Trophoblast cell (in vitro differentiated cells and primary cell): ENCODE data around the gene KCNQ1.

Experiments
- DNase-seq, 2 donors: peaks; one replicate each; pipeline ENCODE4 v3.0.0-alpha.2; 2016
- H2AFZ ChIP-seq: 2 replicates; pipeline ENCODE4 v1.6.1; 2013; ENCODE audit warnings: low read length, moderate library complexity, mild to moderate bottlenecking; ENCODE audit not compliant: insufficient read depth, poor library complexity
- H2AK5ac ChIP-seq: 2 replicates; pipeline ENCODE4 v1.6.1; 2013; ENCODE audit warnings: mild to moderate bottlenecking, low read length
- H2BK120ac ChIP-seq: 2 replicates; pipeline ENCODE4 v1.6.1; 2013; ENCODE audit warnings: low read length, mild to moderate bottlenecking, moderate library complexity; ENCODE audit not compliant: insufficient read depth, poor library complexity
- H2BK12ac ChIP-seq: 2 replicates; pipeline ENCODE4 v1.6.1; 2013; ENCODE audit warnings: mild to moderate bottlenecking, low read length, moderate library complexity
- H2BK5ac ChIP-seq: 2 replicates; pipeline ENCODE4 v1.6.1; 2013; ENCODE audit warnings: low read length, low read depth, moderate library complexity, mild to moderate bottlenecking; ENCODE audit not compliant: poor library complexity
- H3K14ac ChIP-seq: 2 replicates; pipeline ENCODE4 v1.6.1; 2013; ENCODE audit warnings: mild to moderate bottlenecking, low read length
- H3K18ac ChIP-seq: 2 replicates; pipeline ENCODE4 v1.6.1; 2013; ENCODE audit warnings: mild to moderate bottlenecking, low read length
- H3K23ac ChIP-seq: 2 replicates; pipeline ENCODE4 v1.6.1; 2013; ENCODE audit warnings: low read length
- H3K27ac ChIP-seq: 2 replicates; pipeline ENCODE4 v1.5.1; 2013; ENCODE audit warnings: low read depth, mild to moderate bottlenecking, inconsistent platforms, low read length, moderate library complexity
- H3K27me3 ChIP-seq: 2 replicates; pipeline ENCODE4 v1.6.1; 2013; ENCODE audit warnings: inconsistent platforms, mild to moderate bottlenecking, low read length, moderate library complexity; ENCODE audit not compliant: insufficient read depth
- H3K36me3 ChIP-seq, 2 experiments: 1 replicate in 1 of 2; 2 replicates in 1 of 2; pipeline ENCODE4 v1.6.1; 2013; ENCODE audit warnings: low read length in 2 of 2, mild to moderate bottlenecking in 2 of 2, moderate library complexity in 1 of 2; ENCODE audit not compliant: insufficient read depth in 2 of 2, control insufficient read depth in 1 of 2
- H3K4ac ChIP-seq: 2 replicates; pipeline ENCODE4 v1.6.1; 2013; ENCODE audit warnings: low read depth, mild to moderate bottlenecking, low read length, moderate library complexity
- H3K4me1 ChIP-seq, 2 experiments: 1 replicate in 1 of 2; 2 replicates in 1 of 2; pipeline ENCODE4 v1.6.1; 2013; ENCODE audit warnings: low read length in 2 of 2, mild to moderate bottlenecking in 2 of 2, moderate library complexity in 1 of 2; ENCODE audit not compliant: insufficient read depth in 2 of 2, control insufficient read depth in 1 of 2
- H3K4me2 ChIP-seq: 2 replicates; pipeline ENCODE4 v1.6.1; 2013; ENCODE audit warnings: inconsistent platforms, mild to moderate bottlenecking, low read length, moderate library complexity
- H3K4me3 ChIP-seq: 2 replicates; pipeline ENCODE4 v1.5.1; 2013; ENCODE audit warnings: mild to moderate bottlenecking, low read depth, low read length, inconsistent platforms
- H3K79me1 ChIP-seq: one replicate; pipeline ENCODE4 v1.6.1; 2013; ENCODE audit warnings: low read length
- H3K79me2 ChIP-seq: 2 replicates; pipeline ENCODE4 v1.6.1; 2013; ENCODE audit warnings: low read length, mild to moderate bottlenecking; ENCODE audit not compliant: control insufficient read depth, insufficient read depth, poor library complexity
- H3K9ac ChIP-seq: 2 replicates; pipeline ENCODE4 v1.6.1; 2013; ENCODE audit warnings: mild to moderate bottlenecking, low read length
- H3K9me3 ChIP-seq: 2 replicates; pipeline ENCODE4 v1.6.1; 2013; ENCODE audit warnings: low read depth, mild to moderate bottlenecking, control low read depth, inconsistent platforms, low read length; ENCODE audit not compliant: insufficient read depth
- H4K12ac ChIP-seq: 2 replicates; pipeline ENCODE4 v1.6.1; 2013; ENCODE audit warnings: low read depth, mild to moderate bottlenecking, low read length, moderate library complexity
- H4K8ac ChIP-seq: 2 replicates; pipeline ENCODE4 v1.6.1; 2013; ENCODE audit warnings: low read depth, mild to moderate bottlenecking, low read length, moderate library complexity
- H4K91ac ChIP-seq: one replicate; pipeline ENCODE4 v1.6.1; 2013; ENCODE audit warnings: low read depth, mild to moderate bottlenecking, low read length, moderate library complexity
- WGBS: extraction: QIAGEN DNeasy Blood & Tissue Kit; methylation state at CpG from one replicate; pipeline ENCODE4 v1.1.7; 2013; ENCODE audit warnings: missing lambda C conversion rate; ENCODE audit not compliant: insufficient read length, insufficient coverage; ENCODE audit errors: extremely low coverage; 5-methylcytosine and 5-hydroxymethylcytosine counted together

The KCNQ1 gene

DNA sequence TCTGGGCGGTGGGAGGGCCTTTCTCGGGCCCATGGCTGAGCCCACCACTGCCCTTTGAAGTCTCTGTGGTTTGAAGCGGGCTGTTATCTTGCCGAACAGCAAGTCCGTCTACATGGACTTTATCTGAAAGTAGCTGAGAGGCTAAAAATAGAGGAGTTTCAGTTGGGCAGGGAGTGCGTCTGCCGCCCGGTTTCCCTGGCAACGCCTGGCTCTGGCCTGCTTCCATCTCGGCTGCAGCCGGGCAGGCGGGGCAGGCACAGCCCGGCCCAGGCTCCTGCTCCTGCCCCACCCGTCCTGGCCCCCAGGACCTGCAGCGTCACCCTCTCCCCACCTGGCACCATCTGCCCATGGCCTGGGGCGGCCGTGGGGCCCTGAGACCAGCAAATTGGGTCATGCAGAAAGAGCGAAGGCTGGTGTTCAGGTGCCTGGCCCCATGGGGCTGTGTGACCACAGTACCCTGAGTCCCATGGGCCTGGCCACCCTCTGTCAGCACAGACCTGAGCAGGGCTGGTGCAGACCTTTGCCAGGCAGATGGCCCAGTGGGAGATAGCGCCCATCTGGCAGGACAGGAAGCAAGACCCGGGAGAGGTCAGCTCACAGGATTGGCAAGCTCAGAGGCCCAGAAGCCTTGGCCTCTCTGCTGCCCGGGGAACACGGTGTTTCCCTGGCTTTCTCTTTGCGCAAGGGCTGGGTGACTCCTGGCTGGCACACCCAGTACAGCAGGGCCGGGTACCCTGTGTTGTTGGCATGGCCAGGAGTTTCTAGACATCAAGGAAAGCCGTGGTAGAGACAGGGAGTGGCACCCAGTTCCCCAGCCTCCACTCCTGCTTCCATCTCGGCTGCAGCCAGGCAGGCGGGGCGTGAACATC lies 334.1 kb downstream of the KCNQ1 start:
- Histone ChIP-seq H3K36me3 (no peaks in the 10 kb centered on the region), H3K14ac (no peak overlapping the region), H3K27ac (no peak overlapping the region), H3K4me3 (no peak overlapping the region), H3K4me1 (peaks cover 12 to 28% of the 10 kb centered on the region in 2 experiments), H4K12ac (no peak overlapping the region), H2BK120ac (no peak overlapping the region), H2AK5ac (no peak overlapping the region), H3K18ac (no peak overlapping the region), H3K9ac (no peak overlapping the region), H3K23ac (no peak overlapping the region), H4K91ac (no peak overlapping the region), H3K4me2 (no peak overlapping the region), H3K9me3 (no peaks in the 10 kb centered on the region), H3K4ac (no peak overlapping the region), H3K79me1 (no peaks in the 10 kb centered on the region), H2BK12ac (no peak overlapping the region), H2BK5ac (no peak overlapping the region), H4K8ac (no peak overlapping the region), H3K79me2 (no peaks in the 10 kb centered on the region), H2AFZ (no peak overlapping the region), H3K27me3 (no peaks in the 10 kb centered on the region)
- no CpG with 5 or more reads among the region's 28 CpGs for WGBS
- DNase-seq: peak in 1 of 2 donors; percentile 4

DNA sequence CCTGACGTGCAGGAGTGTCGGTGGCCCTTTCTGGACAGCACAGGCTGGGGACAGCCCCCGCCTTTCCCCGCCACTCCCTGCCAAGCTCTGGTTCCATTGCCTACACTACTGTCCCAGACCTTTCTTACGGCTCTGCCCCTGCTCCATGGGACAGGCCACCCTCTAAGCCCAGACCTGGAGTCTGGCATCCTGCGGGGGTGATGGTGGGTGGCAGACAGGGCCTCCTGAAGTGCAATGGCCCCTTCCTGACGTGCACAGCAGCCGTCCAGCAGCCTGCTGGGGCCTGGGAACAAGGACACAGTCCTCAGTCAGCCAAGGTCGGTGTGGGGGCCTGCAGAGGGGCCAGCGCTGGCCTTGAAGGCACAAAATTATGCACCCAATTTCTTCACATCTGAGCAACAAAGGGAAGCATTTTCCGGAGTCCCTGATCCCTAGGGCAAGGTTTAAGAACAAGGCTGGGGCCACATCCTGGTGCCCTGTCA lies 334.7 kb downstream of the KCNQ1 start:
- H4K8ac ChIP-seq: no peak overlapping the region
- no peak overlapping the region for H2BK120ac ChIP-seq
- H3K9me3 ChIP-seq: no peaks in the 10 kb centered on the region
- H3K79me1 ChIP-seq: no peaks in the 10 kb centered on the region
- H2AK5ac ChIP-seq: no peak overlapping the region
- H3K14ac ChIP-seq: no peak overlapping the region
- no peak for DNase-seq
- WGBS: no CpG with 5 or more reads among the region's 11 CpGs
- no peak overlapping the region for H4K12ac ChIP-seq
- no peak overlapping the region for H2AFZ ChIP-seq
- H3K36me3 ChIP-seq: no peaks in the 10 kb centered on the region
- H3K4me1 ChIP-seq: peaks cover 12 to 28% of the 10 kb centered on the region in 2 experiments
- no peak overlapping the region for H2BK5ac ChIP-seq
- no peak overlapping the region for H3K18ac ChIP-seq
- no peak overlapping the region for H3K23ac ChIP-seq
- H4K91ac ChIP-seq: no peak overlapping the region
- H3K4ac ChIP-seq: no peak overlapping the region
- no peak overlapping the region for H3K4me3 ChIP-seq
- H3K79me2 ChIP-seq: no peaks in the 10 kb centered on the region
- H3K27me3 ChIP-seq: no peaks in the 10 kb centered on the region
- H3K9ac ChIP-seq: no peak overlapping the region
- no peak overlapping the region for H2BK12ac ChIP-seq
- H3K4me2 ChIP-seq: no peak overlapping the region
- no peak overlapping the region for H3K27ac ChIP-seq

- no peak overlapping the region for H2AFZ ChIP-seq
- H3K4ac ChIP-seq: no peak overlapping the region
- no peak overlapping the region for H2AK5ac ChIP-seq
- no peak overlapping the region for H3K18ac ChIP-seq
- H3K27ac ChIP-seq: no peak overlapping the region
- no peak overlapping the region for H3K9ac ChIP-seq
- H2BK120ac ChIP-seq: no peak overlapping the region
- H3K27me3 ChIP-seq: no peaks in the 10 kb centered on the region
- H2BK12ac ChIP-seq: peak overlapping the region; percentile 32
- DNase-seq: no peak
- H3K79me2 ChIP-seq: no peaks in the 10 kb centered on the region
- H3K4me1 ChIP-seq: peaks cover 12 to 28% of the 10 kb centered on the region in 2 experiments
- no peak overlapping the region for H4K12ac ChIP-seq
- H3K23ac ChIP-seq: no peak overlapping the region
- no peak overlapping the region for H4K8ac ChIP-seq
- no CpG with 5 or more reads among the region's 23 CpGs for WGBS
- H4K91ac ChIP-seq: no peak overlapping the region
- H3K4me3 ChIP-seq: no peak overlapping the region
- no peaks in the 10 kb centered on the region for H3K36me3 ChIP-seq
- no peak overlapping the region for H2BK5ac ChIP-seq
- H3K9me3 ChIP-seq: no peaks in the 10 kb centered on the region
- no peaks in the 10 kb centered on the region for H3K79me1 ChIP-seq
- no peak overlapping the region for H3K4me2 ChIP-seq
- H3K14ac ChIP-seq: no peak overlapping the region
Observed at GRCh38 chr11:2779981-2780849, 335.4 kb downstream of the KCNQ1 start.

GRCh38 chr11:2780850-2781407 lies 336.1 kb downstream of the KCNQ1 start:
- no peak for DNase-seq

More at GRCh38 chr11:2780850-2781407, 336.1 kb downstream of the KCNQ1 start:
- Histone ChIP-seq H2AFZ (no peak overlapping the region), H4K12ac (no peak overlapping the region), H3K79me2 (no peaks in the 10 kb centered on the region), H3K4me2 (no peak overlapping the region), H3K36me3 (no peaks in the 10 kb centered on the region), H2BK12ac (peak overlapping the region; percentile 32), H3K79me1 (no peaks in the 10 kb centered on the region), H3K4ac (no peak overlapping the region), H2AK5ac (no peak overlapping the region), H3K4me1 (peaks cover 12 to 28% of the 10 kb centered on the region in 2 experiments), H3K27me3 (no peaks in the 10 kb centered on the region), H3K27ac (no peak overlapping the region), H2BK5ac (no peak overlapping the region), H3K9me3 (no peaks in the 10 kb centered on the region), H3K18ac (no peak overlapping the region), H4K8ac (no peak overlapping the region), H2BK120ac (no peak overlapping the region), H3K9ac (no peak overlapping the region), H4K91ac (no peak overlapping the region), H3K14ac (no peak overlapping the region), H3K23ac (no peak overlapping the region), H3K4me3 (no peak overlapping the region)
- no CpG with 5 or more reads among the region's 9 CpGs for WGBS
